GM21360 (cell line): ENCODE results near the gene CYTH1.

Experiments
- ATAC-seq: cut with Tn5 transposase; IDR thresholded peaks from one replicate; pipeline ENCODE4 v1.9.1; 2021; ENCODE audit warnings: mild to moderate bottlenecking, moderate library complexity; ENCODE audit not compliant: unreplicated experiment

CYTH1 gene

GRCh38 chr17:78629436-78629995, 152.6 kb downstream of the CYTH1 start:
- no peak for ATAC-seq

- no peak for ATAC-seq
Measured at GRCh38 chr17:78628547-78629435, 153.3 kb downstream of the CYTH1 start.

- no peak for ATAC-seq
Measured at GRCh38 chr17:78624324-78625151, 157.5 kb downstream of the CYTH1 start.
